Retinal pigment epithelial cell (primary cell): Measurements from ENCODE around the gene DOCK8.
A peak's percentile ranks its signal among the peaks of the same experiment; 100 is the strongest.
"Not testable (repeated sequence)": the region's sequence is repeated elsewhere in the genome, so short reads cannot be mapped to it uniquely, and the experiment has no call there.

Experiments
- DNase-seq: peaks from one replicate; pipeline ENCODE4 v3.0.0-alpha.2; 2010; ENCODE audit warnings: low read depth
- H3K4me3 ChIP-seq: 2 replicates; pipeline ENCODE4 v1.5.1; 2011; ENCODE audit warnings: mild to moderate bottlenecking, low read length, control low read depth, moderate library complexity
- CTCF ChIP-seq: conservative IDR thresholded peaks from 2 replicates; pipeline ENCODE4 v1.5.1; 2011; ENCODE audit warnings: low read depth, low read length, control low read depth, inconsistent platforms

The DOCK8 gene

GRCh38 chr9:404234-404633, 189.6 kb downstream of the DOCK8 start:
- DNase-seq, result no peak
- H3K4me3 ChIP-seq, result no peak overlapping the region
- TF ChIP-seq CTCF, result no peak

- no peak for TF ChIP-seq CTCF
- DNase-seq, result no peak
- H3K4me3 ChIP-seq, result no peak overlapping the region
These were observed 190.7 kb downstream of the DOCK8 start for GRCh38 chr9:405341-405740.

GRCh38 chr9:406886-407654, 192.4 kb downstream of the DOCK8 start:
- no peak for TF ChIP-seq CTCF
- H3K4me3 ChIP-seq, result no peak overlapping the region
- no peak for DNase-seq

- DNase-seq, H3K4me3 ChIP-seq: not testable (repeated sequence)
These were observed 195.0 kb downstream of the DOCK8 start for GRCh38 chr9:409655-410054.

GRCh38 chr9:414595-414994, 199.9 kb downstream of the DOCK8 start:
- no peak for TF ChIP-seq CTCF
- no peak overlapping the region for H3K4me3 ChIP-seq
- DNase-seq, result no peak

GRCh38 chr9:419571-420171, 205.0 kb downstream of the DOCK8 start:
- no peak overlapping the region for H3K4me3 ChIP-seq
- no peak for TF ChIP-seq CTCF
- peak; percentile 97 for DNase-seq

- no peak for DNase-seq
- no peak overlapping the region for H3K4me3 ChIP-seq
- TF ChIP-seq CTCF, result no peak
These were observed 207.2 kb downstream of the DOCK8 start for GRCh38 chr9:421896-422295.
